Measurements from ENCODE around the gene PTPRN2.

PTPRN2 gene

GRCh38 chr7:158583143-158583542, 4.5 kb downstream of the PTPRN2 start:
- H2AFZ ChIP-seq (ENCODE audit: low read length): no peak overlapping the region
- H3K27ac ChIP-seq (replicated peaks; ENCODE audit: low read length): no peak overlapping the region
- H2BK5ac ChIP-seq (ENCODE audit: low read length): no peak overlapping the region
- no peaks in the 10 kb centered on the region for H3K79me1 ChIP-seq (ENCODE audit: low read depth, low read length)
- H3K4me3 ChIP-seq (ENCODE audit: low read length in 2 of 2): no peak overlapping the region
- H4K8ac ChIP-seq (ENCODE audit: low read depth, low read length): no peak overlapping the region
- no peak overlapping the region for H2BK120ac ChIP-seq (ENCODE audit: low read depth, low read length)
- peaks cover 9 to 10% of the 10 kb centered on the region in 2 donors for H3K9me3 ChIP-seq (replicated peaks in 1 of 2; ENCODE audit: control insufficient read depth in 2 of 2, insufficient read depth in 1 of 2, low read depth in 1 of 2, low read length in 2 of 2)
- H3K23ac ChIP-seq (ENCODE audit: low read depth, low read length, poor library complexity): no peak overlapping the region
- H3K18ac ChIP-seq (ENCODE audit: low read length): no peak overlapping the region
- H2BK15ac ChIP-seq (ENCODE audit: low read length): no peak overlapping the region
- no peak overlapping the region for H2BK12ac ChIP-seq (ENCODE audit: low read length)
- no peak overlapping the region for H3K4ac ChIP-seq (ENCODE audit: low read length)
- peaks cover 9 to 39% (median 21%) of the 10 kb centered on the region in 3 experiments for H3K27me3 ChIP-seq (ENCODE audit: control insufficient read depth in 3 of 3, insufficient read depth in 3 of 3, low read depth in 1 of 3, low read length in 3 of 3)
- H3K4me2 ChIP-seq (ENCODE audit: insufficient read depth, low read length, poor library complexity, severe bottlenecking): no peak overlapping the region
- no CpG with 5 or more reads among the region's 5 CpGs for WGBS, 2 donors (ENCODE audit: extremely low coverage in 2 of 2, insufficient read length in 2 of 2, insufficient replicate concordance in 1 of 2)
- no peak overlapping the region for H4K91ac ChIP-seq (ENCODE audit: low read depth, low read length, poor library complexity)
- no peaks in the 10 kb centered on the region for H3K36me3 ChIP-seq (replicated peaks in 1 of 2; ENCODE audit: control insufficient read depth in 2 of 2, insufficient read depth in 2 of 2, low read length in 2 of 2)
- no peak overlapping the region for H3K9ac ChIP-seq (ENCODE audit: low read depth, low read length, poor library complexity)
- no peak overlapping the region for H2AK5ac ChIP-seq (ENCODE audit: low read depth, low read length)
- H3K14ac ChIP-seq (ENCODE audit: low read length): no peak overlapping the region
- no peak for DNase-seq (ENCODE audit: low spot score)
- H3K4me1 ChIP-seq (ENCODE audit: control insufficient read depth in 2 of 2, insufficient read depth in 1 of 2, low read depth in 1 of 2, low read length in 2 of 2): no peaks in the 10 kb centered on the region

DNA sequence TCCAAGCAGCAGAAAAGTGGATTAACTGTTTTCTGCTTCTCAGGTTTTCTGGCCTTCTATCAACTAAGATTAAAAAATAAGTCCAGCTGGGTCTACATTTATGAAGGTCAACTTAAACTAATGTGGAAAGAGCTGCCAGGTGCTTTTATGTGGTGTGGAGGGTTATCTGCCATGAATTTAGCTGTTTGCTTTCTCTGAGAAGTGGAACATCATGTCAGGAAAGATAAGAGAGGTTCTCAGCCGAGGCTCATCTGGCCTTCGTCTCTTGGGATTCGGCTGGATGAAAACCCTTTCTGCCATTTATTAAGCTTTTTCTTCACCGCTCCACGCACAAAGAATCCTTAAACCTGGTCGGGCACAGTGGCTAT, 5.5 kb downstream of the PTPRN2 start:
- no peaks in the 10 kb centered on the region for H3K4me1 ChIP-seq (ENCODE audit: control insufficient read depth in 2 of 2, insufficient read depth in 1 of 2, low read depth in 1 of 2, low read length in 2 of 2)
- no peak overlapping the region for H3K9ac ChIP-seq (ENCODE audit: low read depth, low read length, poor library complexity)
- no peak overlapping the region for H2BK120ac ChIP-seq (ENCODE audit: low read depth, low read length)
- no peak overlapping the region for H3K4ac ChIP-seq (ENCODE audit: low read length)
- no peak overlapping the region for H4K91ac ChIP-seq (ENCODE audit: low read depth, low read length, poor library complexity)
- H3K4me3 ChIP-seq (ENCODE audit: low read length in 2 of 2): no peak overlapping the region
- H3K14ac ChIP-seq (ENCODE audit: low read length): no peak overlapping the region
- no peaks in the 10 kb centered on the region for H3K79me1 ChIP-seq (ENCODE audit: low read depth, low read length)
- no peak for DNase-seq (ENCODE audit: low spot score)
- no peaks in the 10 kb centered on the region for H3K36me3 ChIP-seq (replicated peaks in 1 of 2; ENCODE audit: control insufficient read depth in 2 of 2, insufficient read depth in 2 of 2, low read length in 2 of 2)
- H2BK15ac ChIP-seq (ENCODE audit: low read length): no peak overlapping the region
- H3K27ac ChIP-seq (replicated peaks; ENCODE audit: low read length): no peak overlapping the region
- H3K9me3 ChIP-seq (replicated peaks in 1 of 2; ENCODE audit: control insufficient read depth in 2 of 2, insufficient read depth in 1 of 2, low read depth in 1 of 2, low read length in 2 of 2): peaks cover 9 to 10% of the 10 kb centered on the region in 2 donors
- peaks cover 9 to 37% (median 19%) of the 10 kb centered on the region in 3 experiments for H3K27me3 ChIP-seq (ENCODE audit: control insufficient read depth in 3 of 3, insufficient read depth in 3 of 3, low read depth in 1 of 3, low read length in 3 of 3)
- H2BK12ac ChIP-seq (ENCODE audit: low read length): no peak overlapping the region
- no peak overlapping the region for H2AK5ac ChIP-seq (ENCODE audit: low read depth, low read length)
- H3K4me2 ChIP-seq (ENCODE audit: insufficient read depth, low read length, poor library complexity, severe bottlenecking): no peak overlapping the region
- H2AFZ ChIP-seq (ENCODE audit: low read length): no peak overlapping the region
- no peak overlapping the region for H4K8ac ChIP-seq (ENCODE audit: low read depth, low read length)
- WGBS, 2 donors (ENCODE audit: extremely low coverage in 2 of 2, insufficient read length in 2 of 2, insufficient replicate concordance in 1 of 2): no CpG with 5 or more reads among the region's 6 CpGs
- no peak overlapping the region for H3K23ac ChIP-seq (ENCODE audit: low read depth, low read length, poor library complexity)
- H2BK5ac ChIP-seq (ENCODE audit: low read length): no peak overlapping the region
- no peak overlapping the region for H3K18ac ChIP-seq (ENCODE audit: low read length)

DNA sequence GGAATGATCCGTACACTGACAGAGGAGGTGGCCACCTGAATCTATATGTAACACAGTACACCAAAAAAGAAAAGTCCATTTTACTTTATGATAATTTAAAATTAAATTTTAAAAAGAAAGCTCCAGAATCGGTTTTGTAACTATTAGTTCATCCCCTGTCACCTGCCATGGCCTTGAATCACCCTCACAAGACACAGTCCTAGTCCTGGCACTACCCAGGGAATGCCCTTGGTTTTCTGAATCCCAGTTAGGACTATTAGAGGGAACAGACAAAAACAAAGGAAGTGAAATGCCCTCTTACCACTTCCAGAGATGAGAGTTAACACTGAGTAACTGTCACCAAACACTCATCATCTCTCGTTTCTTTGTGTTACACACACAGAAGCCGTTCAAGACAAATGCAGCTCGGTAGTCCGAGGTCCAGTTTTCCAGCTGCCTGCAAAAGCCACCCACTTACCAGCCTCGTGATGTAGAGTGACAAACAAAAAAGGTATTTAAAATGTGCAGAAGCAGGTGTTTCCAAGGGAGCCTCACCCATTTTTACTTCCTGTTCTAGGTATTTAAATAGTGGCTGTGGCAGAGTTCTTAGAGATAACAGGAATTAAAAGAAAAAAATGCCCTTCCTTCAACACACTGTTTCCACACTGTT, 6.1 kb downstream of the PTPRN2 start:
- Histone ChIP-seq H2BK5ac (ENCODE audit: low read length) (no peak overlapping the region), H2AK5ac (ENCODE audit: low read depth, low read length) (no peak overlapping the region), H3K27me3 (ENCODE audit: control insufficient read depth in 3 of 3, insufficient read depth in 3 of 3, low read depth in 1 of 3, low read length in 3 of 3) (peaks cover 8 to 34% (median 15%) of the 10 kb centered on the region in 3 experiments), H3K36me3 (replicated peaks in 1 of 2; ENCODE audit: control insufficient read depth in 2 of 2, insufficient read depth in 2 of 2, low read length in 2 of 2) (no peaks in the 10 kb centered on the region), H3K14ac (ENCODE audit: low read length) (no peak overlapping the region), H3K23ac (ENCODE audit: low read depth, low read length, poor library complexity) (no peak overlapping the region), H2AFZ (ENCODE audit: low read length) (no peak overlapping the region), H3K27ac (replicated peaks; ENCODE audit: low read length) (no peak overlapping the region), H3K18ac (ENCODE audit: low read length) (no peak overlapping the region), H3K9ac (ENCODE audit: low read depth, low read length, poor library complexity) (no peak overlapping the region), H3K4ac (ENCODE audit: low read length) (no peak overlapping the region), H2BK120ac (ENCODE audit: low read depth, low read length) (no peak overlapping the region), H2BK12ac (ENCODE audit: low read length) (no peak overlapping the region), H4K91ac (ENCODE audit: low read depth, low read length, poor library complexity) (no peak overlapping the region), H3K9me3 (replicated peaks in 1 of 2; ENCODE audit: control insufficient read depth in 2 of 2, insufficient read depth in 1 of 2, low read depth in 1 of 2, low read length in 2 of 2) (peaks cover 9 to 10% of the 10 kb centered on the region in 2 donors), H3K4me1 (ENCODE audit: control insufficient read depth in 2 of 2, insufficient read depth in 1 of 2, low read depth in 1 of 2, low read length in 2 of 2) (no peaks in the 10 kb centered on the region), H3K4me3 (ENCODE audit: low read length in 2 of 2) (no peak overlapping the region), H4K8ac (ENCODE audit: low read depth, low read length) (no peak overlapping the region), H3K4me2 (ENCODE audit: insufficient read depth, low read length, poor library complexity, severe bottlenecking) (no peak overlapping the region), H3K79me1 (ENCODE audit: low read depth, low read length) (no peaks in the 10 kb centered on the region), H2BK15ac (ENCODE audit: low read length) (no peak overlapping the region)
- DNase-seq (ENCODE audit: low spot score): no peak
- WGBS, 2 donors (ENCODE audit: extremely low coverage in 2 of 2, insufficient read length in 2 of 2, insufficient replicate concordance in 1 of 2): no CpG with 5 or more reads among the region's 7 CpGs

DNA sequence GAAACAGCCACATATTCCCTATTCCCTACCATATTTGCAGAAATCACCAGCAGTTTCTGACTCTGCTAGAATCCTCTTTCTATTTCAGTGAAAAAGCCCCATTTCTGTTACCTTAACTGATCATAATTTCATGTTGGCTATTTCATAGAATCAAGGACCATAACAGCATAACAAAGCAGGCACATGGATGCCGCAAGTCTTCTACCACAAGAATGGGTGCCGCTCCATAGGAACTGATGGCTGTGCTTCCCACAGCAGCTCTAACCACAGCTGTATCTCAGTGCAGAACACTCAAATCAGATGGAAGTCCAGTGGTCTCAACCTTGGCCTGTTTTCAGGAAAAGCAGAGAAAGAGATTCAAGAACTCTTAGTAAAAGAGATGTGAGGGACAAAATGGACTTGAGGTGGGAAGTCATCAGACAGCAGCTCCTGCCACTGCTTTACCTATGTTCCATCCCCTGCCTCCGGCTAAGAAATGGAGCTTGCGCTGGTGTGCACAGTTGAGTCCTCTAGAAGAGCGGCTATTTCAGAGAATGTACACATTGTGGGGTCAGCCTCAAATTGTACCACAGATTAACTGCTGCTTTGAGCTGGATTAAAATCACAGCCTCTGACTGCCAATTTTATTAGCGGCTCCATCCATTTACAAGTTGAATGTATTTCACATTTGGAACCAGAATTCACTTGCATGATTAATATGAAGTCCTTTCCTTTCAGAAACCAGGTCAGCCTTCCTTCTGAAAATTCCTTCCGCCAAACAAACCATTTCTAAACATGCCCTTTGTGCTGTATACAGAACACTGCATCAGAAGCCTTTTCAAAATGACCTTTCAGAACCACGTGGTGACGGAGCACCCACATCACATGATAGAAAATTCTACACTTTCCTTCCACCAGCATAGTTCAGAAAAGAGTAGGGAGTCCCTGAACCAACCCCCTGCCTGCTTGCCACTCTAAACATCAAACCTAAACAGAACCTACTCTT, 7.7 kb downstream of the PTPRN2 start:
- Histone ChIP-seq H3K14ac (ENCODE audit: low read length) (no peak overlapping the region), H2BK5ac (ENCODE audit: low read length) (no peak overlapping the region), H3K4ac (ENCODE audit: low read length) (no peak overlapping the region), H2AK5ac (ENCODE audit: low read depth, low read length) (no peak overlapping the region), H3K4me3 (ENCODE audit: low read length in 2 of 2) (no peak overlapping the region), H2BK120ac (ENCODE audit: low read depth, low read length) (no peak overlapping the region), H4K8ac (ENCODE audit: low read depth, low read length) (no peak overlapping the region), H2BK12ac (ENCODE audit: low read length) (no peak overlapping the region), H3K4me2 (ENCODE audit: insufficient read depth, low read length, poor library complexity, severe bottlenecking) (no peak overlapping the region), H2AFZ (ENCODE audit: low read length) (no peak overlapping the region), H3K4me1 (ENCODE audit: control insufficient read depth in 2 of 2, insufficient read depth in 1 of 2, low read depth in 1 of 2, low read length in 2 of 2) (no peaks in the 10 kb centered on the region), H3K9ac (ENCODE audit: low read depth, low read length, poor library complexity) (no peak overlapping the region), H3K18ac (ENCODE audit: low read length) (no peak overlapping the region), H3K27ac (replicated peaks; ENCODE audit: low read length) (no peak overlapping the region), H2BK15ac (ENCODE audit: low read length) (no peak overlapping the region), H3K36me3 (replicated peaks in 1 of 2; ENCODE audit: control insufficient read depth in 2 of 2, insufficient read depth in 2 of 2, low read length in 2 of 2) (no peaks in the 10 kb centered on the region), H3K27me3 (ENCODE audit: control insufficient read depth in 3 of 3, insufficient read depth in 3 of 3, low read depth in 1 of 3, low read length in 3 of 3) (peaks cover 0 to 17% (median under 1%) of the 10 kb centered on the region in 3 experiments), H3K23ac (ENCODE audit: low read depth, low read length, poor library complexity) (no peak overlapping the region), H4K91ac (ENCODE audit: low read depth, low read length, poor library complexity) (no peak overlapping the region), H3K9me3 (replicated peaks in 1 of 2; ENCODE audit: control insufficient read depth in 2 of 2, insufficient read depth in 1 of 2, low read depth in 1 of 2, low read length in 2 of 2) (peaks cover 9 to 10% of the 10 kb centered on the region in 2 donors), H3K79me1 (ENCODE audit: low read depth, low read length) (no peaks in the 10 kb centered on the region)
- no peak for DNase-seq (ENCODE audit: low spot score)
- no CpG with 5 or more reads among the region's 9 CpGs for WGBS, 2 donors (ENCODE audit: extremely low coverage in 2 of 2, insufficient read length in 2 of 2, insufficient replicate concordance in 1 of 2)
